ENCODE results near the gene OXT.

- no peak for TF ChIP-seq POLR2A (IDR thresholded peaks at IDR 0.05)
- TF ChIP-seq, protein P1, sequence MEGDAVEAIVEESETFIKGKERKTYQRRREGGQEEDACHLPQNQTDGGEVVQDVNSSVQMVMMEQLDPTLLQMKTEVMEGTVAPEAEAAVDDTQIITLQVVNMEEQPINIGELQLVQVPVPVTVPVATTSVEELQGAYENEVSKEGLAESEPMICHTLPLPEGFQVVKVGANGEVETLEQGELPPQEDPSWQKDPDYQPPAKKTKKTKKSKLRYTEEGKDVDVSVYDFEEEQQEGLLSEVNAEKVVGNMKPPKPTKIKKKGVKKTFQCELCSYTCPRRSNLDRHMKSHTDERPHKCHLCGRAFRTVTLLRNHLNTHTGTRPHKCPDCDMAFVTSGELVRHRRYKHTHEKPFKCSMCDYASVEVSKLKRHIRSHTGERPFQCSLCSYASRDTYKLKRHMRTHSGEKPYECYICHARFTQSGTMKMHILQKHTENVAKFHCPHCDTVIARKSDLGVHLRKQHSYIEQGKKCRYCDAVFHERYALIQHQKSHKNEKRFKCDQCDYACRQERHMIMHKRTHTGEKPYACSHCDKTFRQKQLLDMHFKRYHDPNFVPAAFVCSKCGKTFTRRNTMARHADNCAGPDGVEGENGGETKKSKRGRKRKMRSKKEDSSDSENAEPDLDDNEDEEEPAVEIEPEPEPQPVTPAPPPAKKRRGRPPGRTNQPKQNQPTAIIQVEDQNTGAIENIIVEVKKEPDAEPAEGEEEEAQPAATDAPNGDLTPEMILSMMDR (IDR thresholded peaks at IDR 0.05): no peak
Observed at GRCh38 chr20:3119044-3119443, 47.6 kb downstream of the OXT start.

Data from lower leg skin (tissue), 3 donors.